K562 (cell line): ENCODE measurements around the gene WDR83. TPM values are rescaled to one million over a fixed set of nuclear protein-coding genes. Genes with fewer than 3 reads are reported as not detected.

Source experiments
- ATAC-seq: fragments of 200-7000 bp; cut with Tn5 transposase; 3 replicates; pipeline ENCODE4 v1.9.1; 2020; ENCODE audit warnings: moderate library complexity
- BruUV-seq: library from RNA; stranded (reverse); fragments of 400-500 nt; replicated peaks from 2 replicates; lab custom pipeline; 2021; lab: Mats Ljungman, UMichigan
- CTCF ChIA-PET: fragments of 300-600 bp; formaldehyde crosslinking; extraction: SDS; loops from one replicate; lab custom pipeline; 2021; ENCODE audit warnings: low intra/inter-chr PET ratio; lab: Yijun Ruan, JAX
- POLR2A ChIA-PET: fragments of 300-600, 350-650 bp; sonication (Branson Sonifier 250); formaldehyde crosslinking; extraction: SDS; loops from one replicate; lab custom pipeline; 2021; ENCODE audit warnings: antibody characterized with exemption, inconsistent platforms; lab: Yijun Ruan, JAX
- DNase-seq, 4 experiments: peaks; one replicate each; pipeline versions ENCODE4 v3.0.0 to v3.0.0-alpha.2; 2011 to 2018; ENCODE audit warnings: low spot score in 3 of 4, mixed read lengths in 3 of 4; ENCODE audit errors: extremely low read depth in 1 of 4
- FAIRE-seq: peaks from 2 replicates; lab custom pipeline; 2011; peaks lifted over from hg19 to GRCh38; lab: Jason Lieb, UNC
- H2AFZ ChIP-seq: 2 replicates; pipeline ENCODE4 v1.6.0; 2011; ENCODE audit warnings: low read depth, low read length, control low read depth, inconsistent platforms
- H3K27ac ChIP-seq: fragments of 200-600 bp; 3 replicates; pipeline ENCODE4 v1.8.0; 2011; ENCODE audit warnings: low read depth, mild to moderate bottlenecking, control low read depth, inconsistent platforms, low read length, moderate library complexity, mixed read lengths; ENCODE audit errors: extremely low read depth
- H3K27me3 ChIP-seq, 2 experiments: fragments of 300-600 bp in 1 of 2; 2 replicates in 1 of 2; 3 replicates in 1 of 2; pipeline versions ENCODE4 v1.6.0 to v1.8.0; 2011; ENCODE audit warnings: inconsistent platforms in 2 of 2, low read length in 2 of 2, mild to moderate bottlenecking in 1 of 2, mixed read lengths in 1 of 2, moderate library complexity in 1 of 2; ENCODE audit not compliant: control insufficient read depth in 2 of 2, insufficient read depth in 2 of 2
- H3K36me3 ChIP-seq: fragments of 300-600 bp; 3 replicates; pipeline ENCODE4 v1.8.0; 2011; ENCODE audit warnings: mild to moderate bottlenecking, low read length, inconsistent platforms; ENCODE audit not compliant: control insufficient read depth, insufficient read depth
- H3K4me1 ChIP-seq, 2 experiments: fragments of 200-600 bp in 1 of 2; replicated peaks in 1 of 2; 2 replicates in 1 of 2; 3 replicates in 1 of 2; pipeline versions ENCODE4 v1.5.1 to v1.8.0; 2011; ENCODE audit warnings: inconsistent platforms in 2 of 2, low read length in 2 of 2, mild to moderate bottlenecking in 1 of 2, mixed read lengths in 1 of 2, moderate library complexity in 1 of 2; ENCODE audit not compliant: control insufficient read depth in 2 of 2, insufficient read depth in 2 of 2
- H3K4me2 ChIP-seq: 2 replicates; pipeline ENCODE4 v1.6.1; 2011; ENCODE audit warnings: low read length, control low read depth, inconsistent platforms, mixed read lengths; ENCODE audit not compliant: insufficient read depth
- H3K4me3 ChIP-seq: fragments of 200-600 bp; sonication (generic), shearing (Covaris generic); 2 replicates; pipeline ENCODE4 v1.5.1; 2016; ENCODE audit warnings: control low read depth, inconsistent platforms
- H3K79me2 ChIP-seq: fragments of 200-600 bp; 3 replicates; pipeline ENCODE4 v1.8.0; 2011; ENCODE audit warnings: low read length, inconsistent platforms; ENCODE audit not compliant: control insufficient read depth, insufficient read depth
- H3K9ac ChIP-seq, 2 experiments: 2 replicates each; pipeline versions ENCODE4 v1.6.0 to v1.6.1; 2011; ENCODE audit warnings: low read depth in 2 of 2, low read length in 2 of 2, control low read depth in 1 of 2, inconsistent platforms in 1 of 2, mild to moderate bottlenecking in 1 of 2, mixed read lengths in 1 of 2; ENCODE audit not compliant: insufficient read depth in 1 of 2
- H3K9me1 ChIP-seq: one replicate; pipeline ENCODE4 v1.6.0; 2011; ENCODE audit warnings: inconsistent platforms, mild to moderate bottlenecking, low read length, moderate library complexity; ENCODE audit not compliant: control insufficient read depth, insufficient read depth
- H3K9me3 ChIP-seq: replicated peaks from 2 replicates; pipeline ENCODE4 v1.5.1; 2011; ENCODE audit warnings: low read depth, low read length, inconsistent platforms; ENCODE audit not compliant: control insufficient read depth, insufficient read depth
- H4K20me1 ChIP-seq: replicated peaks from 2 replicates; pipeline ENCODE4 v1.6.1; 2011; ENCODE audit warnings: low read length, inconsistent platforms, mixed read lengths; ENCODE audit not compliant: control insufficient read depth, insufficient read depth
- RBFOX2 ChIP-seq: fragments of 200-400 bp; formaldehyde crosslinking; IDR thresholded peaks from 2 replicates; pipeline ENCODE4 v1.6.1; 2017; ENCODE audit warnings: low read depth, mild to moderate bottlenecking, low read length, moderate library complexity
- ZBTB5 ChIP-seq: fragments of 450-650 bp; IDR thresholded peaks from 2 replicates; pipeline ENCODE4 v1.6.1; 2017; ENCODE audit warnings: antibody characterized with exemption
- WGBS: fragments of 100-300 bp; shearing (Covaris generic); methylation state at CpG from one replicate; pipeline ENCODE4 v1.1.6; 2016; ENCODE audit warnings: low coverage, mixed read lengths; ENCODE audit not compliant: insufficient coverage; ENCODE audit errors: missing lambda C conversion rate; 5-methylcytosine and 5-hydroxymethylcytosine counted together
- in situ Hi-C: fragments of 300-500 bp; cut with MboI; formaldehyde crosslinking; loops from 4 replicates; pipeline ENCODE4 v1.15.0; 2018; ENCODE audit warnings: inconsistent platforms, mixed read lengths
- intact Hi-C: fragments of 100-400 bp; cut with micrococcal nuclease; formaldehyde crosslinking; loops from 2 replicates; pipeline ENCODE4 v1.14.2; 2022
- polyA plus RNA-seq, 8 experiments: library from polyadenylated mRNA; depleted of rRNA in 4 of 8; stranded (reverse) in 5 of 8; unstranded in 3 of 8; fragments of >200 nt; fragmentation: Nextera tagmentation in 2 of 8; fragmentation: Illumina TruSeq in 1 of 8; extraction: Ambion mirVana in 2 of 8; extraction: Trizol in 1 of 8; gene quantifications; 2 replicates each; pipeline versions ENCODE4 v1.2.1 to v1.2.3, GENCODE V29; 2011 to 2014; ENCODE audit warnings: inconsistent platforms in 1 of 8, missing spikeins in 1 of 8
- total RNA-seq, 7 experiments: library from RNA; depleted of rRNA in 6 of 7; stranded (reverse); fragments of >200 nt in 6 of 7; fragmentation: Illumina TruSeq in 2 of 7; extraction: Trizol in 2 of 7; gene quantifications; 2 replicates each; pipeline versions ENCODE4 v1.2.1 to v1.2.3, GENCODE V29; 2011 to 2021; ENCODE audit warnings: low replicate concordance in 1 of 7

Gene WDR83
- total and polyA plus RNA-seq, 9 of the 15 experiments (the other 6 are each of a cell fraction or from before 2014, with no cell fraction given) = 0.52 to 21.3 (median 4.2) TPM

- DNase-seq = no peak
- peaks cover 51% of the 10 kb centered on the region for H3K36me3 ChIP-seq
Observed at GRCh38 chr19:12680034-12680433, 13.4 kb downstream of the WDR83 start.

More at GRCh38 chr19:12680034-12680433, 13.4 kb downstream of the WDR83 start:
- ATAC-seq (no peak), FAIRE-seq (no peak)
- BruUV-seq = no TSS peak
- H3K27me3 ChIP-seq = no peaks in the 10 kb centered on the region
- H3K4me3 ChIP-seq = no peak overlapping the region
- no peak overlapping the region for H3K9ac ChIP-seq
- 95% methylated on average over 8 of the region's 9 CpGs for WGBS
- no peaks in the 10 kb centered on the region; the same call in 1 of the 2 replicates for H4K20me1 ChIP-seq
- POLR2A ChIA-PET = interaction anchor here (1.0 to 4.7 kb wide), 3 partner anchors 10 to 112 kb away, joined by 4 to 39 read pairs (median 15); partner anchors contain the start of genes JUNB, ZNF490 and ZNF791
- in situ Hi-C loops = no loop called here
- TF ChIP-seq RBFOX2 (0 out of 2 replicates have a peak, but pooled peaks have one; percentile 19), ZBTB5 (no peak)
- TF ChIP-seq, all 486 proteins: peak for 1
- Histone ChIP-seq H3K4me2 (no peak overlapping the region), H3K79me2 (peaks cover 13% of the 10 kb centered on the region), H2AFZ (no peak overlapping the region), H3K27ac (no peak overlapping the region), H3K9me3 (no peaks in the 10 kb centered on the region), H3K9me1 (no peaks in the 10 kb centered on the region), H3K4me1 (peaks cover 0 to 30% of the 10 kb centered on the region in 2 experiments; a peak in 3 of 5 replicates)
- intact Hi-C loops = no loop called here
- CTCF ChIA-PET = no interaction called here
